Naive thymus-derived CD4-positive, alpha-beta T cell (primary cell): ENCODE results near the gene LRRC3C. TPM values are rescaled to one million over a fixed set of nuclear protein-coding genes. Genes with fewer than 3 reads are reported as not detected.

Source experiments
- ATAC-seq: fragments of 150-1000 bp; cut with Tn5 transposase; 2 replicates; pipeline ENCODE4 v1.10.0; 2021; ENCODE audit warnings: mild to moderate bottlenecking, moderate library complexity
- CTCF ChIA-PET: fragments of 350-600 bp; sonication (Branson Sonifier 250); formaldehyde crosslinking; loops from one replicate; lab custom pipeline; 2021; ENCODE audit warnings: antibody characterized with exemption; lab: Charles Lee
- POLR2A ChIA-PET: fragments of 350-600 bp; sonication (Branson Sonifier 250); formaldehyde crosslinking; loops from one replicate; lab custom pipeline; 2021; ENCODE audit warnings: antibody characterized with exemption, inconsistent platforms; lab: Charles Lee
- DNase-seq, 9 donors: peaks; one replicate each; pipeline versions ENCODE4 v3.0.0 to v3.0.0-alpha.2; 2020 to 2022; ENCODE audit warnings: mixed read lengths in 1 of 9
- H3K27ac ChIP-seq: one replicate; pipeline ENCODE4 v1.7.0; 2013; ENCODE audit warnings: mild to moderate bottlenecking, low read depth, low read length, moderate library complexity
- H3K27me3 ChIP-seq, 2 donors: one replicate each; pipeline ENCODE4 v1.7.0; 2013; ENCODE audit warnings: low read length in 2 of 2, mild to moderate bottlenecking in 2 of 2, moderate library complexity in 2 of 2; ENCODE audit not compliant: control insufficient read depth in 2 of 2, insufficient read depth in 2 of 2
- H3K36me3 ChIP-seq, 3 experiments: 1 replicate in 2 of 3; 2 replicates in 1 of 3; pipeline ENCODE4 v1.7.0; 2013; ENCODE audit warnings: low read length in 3 of 3, mild to moderate bottlenecking in 3 of 3, moderate library complexity in 1 of 3; ENCODE audit not compliant: insufficient read depth in 3 of 3, control insufficient read depth in 2 of 3
- H3K4me1 ChIP-seq, 2 donors: one replicate each; pipeline ENCODE4 v1.7.0; 2013; ENCODE audit warnings: low read length in 2 of 2, mild to moderate bottlenecking in 2 of 2, moderate library complexity in 1 of 2; ENCODE audit not compliant: control insufficient read depth in 2 of 2, insufficient read depth in 2 of 2
- H3K4me3 ChIP-seq: 2 replicates; pipeline ENCODE4 v1.7.0; 2013; ENCODE audit warnings: mild to moderate bottlenecking, low read length
- H3K9me3 ChIP-seq, 3 experiments: 1 replicate in 2 of 3; 2 replicates in 1 of 3; pipeline ENCODE4 v1.7.0; 2013; ENCODE audit warnings: low read length in 3 of 3; ENCODE audit not compliant: control insufficient read depth in 2 of 3
- H3K27ac Mint-ChIP-seq, 9 donors: one replicate each; pipeline ENCODE4 v1.8.0; 2020 to 2022; ENCODE audit warnings: mixed read lengths in 9 of 9, mild to moderate bottlenecking in 8 of 9, moderate library complexity in 5 of 9, inconsistent platforms in 2 of 9
- H3K27me3 Mint-ChIP-seq, 5 donors: one replicate each; pipeline ENCODE4 v1.8.0; 2021 to 2022; ENCODE audit warnings: mixed read lengths in 5 of 5, mild to moderate bottlenecking in 1 of 5
- H3K36me3 Mint-ChIP-seq, 5 donors: one replicate each; pipeline ENCODE4 v1.8.0; 2020 to 2022; ENCODE audit warnings: mixed read lengths in 5 of 5, mild to moderate bottlenecking in 3 of 5, inconsistent platforms in 1 of 5
- H3K4me1 Mint-ChIP-seq, 7 donors: one replicate each; pipeline ENCODE4 v1.8.0; 2020 to 2022; ENCODE audit warnings: mixed read lengths in 7 of 7, mild to moderate bottlenecking in 3 of 7, inconsistent platforms in 1 of 7
- H3K4me3 Mint-ChIP-seq, 10 donors: one replicate each; pipeline ENCODE4 v1.8.0; 2020 to 2022; ENCODE audit warnings: mild to moderate bottlenecking in 10 of 10, mixed read lengths in 10 of 10, moderate library complexity in 6 of 10, inconsistent platforms in 2 of 10
- H3K9me3 Mint-ChIP-seq, 11 donors: one replicate each; pipeline ENCODE4 v1.8.0; 2020 to 2022; ENCODE audit warnings: mixed read lengths in 11 of 11, mild to moderate bottlenecking in 4 of 11, inconsistent platforms in 1 of 11, moderate library complexity in 1 of 11
- intact Hi-C, 2 donors: fragments of 100-400 bp; cut with micrococcal nuclease; formaldehyde crosslinking; loops; one replicate each; pipeline ENCODE4 v1.15.1; 2023
- polyA plus RNA-seq, 2 donors: library from polyadenylated mRNA; unstranded; fragments of 300-500 nt; fragmentation: Illumina TruSeq; gene quantifications; one replicate each; pipeline ENCODE4 v1.2.3, GENCODE V29; 2021
- total RNA-seq, 6 experiments: library from RNA in 5 of 6; stranded (reverse) in 5 of 6; gene quantifications; 1 replicate in 5 of 6; 2 replicates in 1 of 6; pipeline ENCODE4 v1.2.3 and lab custom pipeline; 2021 to 2026

LRRC3C gene
- total and polyA plus RNA-seq, 7 experiments from 2014 or later, result 0.27 TPM; not detected in 6

GRCh38 chr17:39955726-39956225 lies 28.2 kb downstream of the LRRC3C start:
- no peaks in the 10 kb centered on the region for H3K9me3 ChIP-seq
- Mint-ChIP-seq H3K9me3 (no peaks in the 10 kb centered on the region), H3K27ac (peak overlapping the region in 1 of 9 donors; percentile 55), H3K36me3 (no peaks in the 10 kb centered on the region), H3K4me3 (peak overlapping the region in 1 of 10 donors; percentile 26), H3K27me3 (peaks cover 0 to 9% (median 0%) of the 10 kb centered on the region in 5 donors), H3K4me1 (peaks cover 7 to 33% (median 23%) of the 10 kb centered on the region in 7 donors)
- ATAC-seq (no peak), DNase-seq (no peak)
- no peaks in the 10 kb centered on the region for H3K36me3 ChIP-seq
- POLR2A ChIA-PET, result interaction anchor here (3.6 kb wide), 1 partner anchor 24 kb away, joined by 21 read pairs; the partner anchor contains the start of gene PSMD3
- H3K27ac ChIP-seq, result no peak overlapping the region
- H3K27me3 ChIP-seq, result no peaks in the 10 kb centered on the region
- H3K4me3 ChIP-seq, result no peak overlapping the region
- H3K4me1 ChIP-seq, result peaks cover 5 to 19% of the 10 kb centered on the region in 2 donors
- CTCF ChIA-PET, result interaction anchor here (0.8 to 5.3 kb wide), 2 partner anchors 24 to 58 kb away, joined by 5 to 41 read pairs; partner anchors contain the start of gene PSMD3
- intact Hi-C loops, result no loop called here

- H3K4me3 Mint-ChIP-seq, result peak overlapping the region in 1 of 10 donors; percentile 24
- POLR2A ChIA-PET, result no interaction called here
- no peaks in the 10 kb centered on the region for H3K9me3 Mint-ChIP-seq
Observed at GRCh38 chr17:39960524-39961041, 33.1 kb downstream of the LRRC3C start.

GRCh38 chr17:39962642-39963220 lies 35.2 kb downstream of the LRRC3C start, which contains the start of gene GSDMA:
GSDMA (plus strand) TSS chr17:39963004; CDS start chr17:39965688, 2,684 bp downstream.
- Histone ChIP-seq H3K4me1 (peaks cover 13 to 28% of the 10 kb centered on the region in 2 donors), H3K9me3 (no peaks in the 10 kb centered on the region), H3K27ac (no peak within 1 kb of the TSS), H3K27me3 (no peaks in the 10 kb centered on the region), H3K4me3 (no peak within 1 kb of the TSS), H3K36me3 (no peaks in the 10 kb centered on the region)
- ChIA-PET POLR2A (interaction anchor here (1.1 to 1.5 kb wide), 2 partner anchors 17 to 21 kb away, joined by 3 to 10 read pairs; partner anchors contain the start of gene PSMD3), CTCF (interaction anchor here (0.6 to 1.1 kb wide), 3 partner anchors 265 to 1077 kb away, joined by 3 to 4 read pairs (median 4); no protein-coding TSS in a partner anchor)
- Mint-ChIP-seq H3K27ac (peak within 1 kb of the TSS in 8 of 9 donors; percentile 40 to 96 (median 76)), H3K27me3 (peaks cover 0 to 16% (median 0%) of the 10 kb centered on the region in 5 donors), H3K4me1 (peaks cover 19 to 52% (median 37%) of the 10 kb centered on the region in 7 donors), H3K4me3 (peak within 1 kb of the TSS in 9 of 10 donors; percentile 2 to 66 (median 48)), H3K36me3 (peaks cover 0 to 5% (median 0%) of the 10 kb centered on the region in 5 donors), H3K9me3 (no peaks in the 10 kb centered on the region)
- no peak for ATAC-seq
- intact Hi-C loops, result loop anchor here in 1 of 2 donors (5.0 kb wide), 1 partner anchor 340 kb away; no protein-coding TSS in a partner anchor
- no peak for DNase-seq

More at GRCh38 chr17:39960524-39961041, 33.1 kb downstream of the LRRC3C start:
- Histone ChIP-seq H3K27me3 (no peaks in the 10 kb centered on the region), H3K9me3 (no peaks in the 10 kb centered on the region), H3K4me1 (peaks cover 13 to 28% of the 10 kb centered on the region in 2 donors), H3K4me3 (no peak overlapping the region), H3K36me3 (no peaks in the 10 kb centered on the region), H3K27ac (no peak overlapping the region)
- Mint-ChIP-seq H3K4me1 (peaks cover 15 to 45% (median 33%) of the 10 kb centered on the region in 7 donors), H3K36me3 (no peaks in the 10 kb centered on the region), H3K27me3 (peaks cover 0 to 14% (median 0%) of the 10 kb centered on the region in 5 donors), H3K27ac (peak overlapping the region in 2 of 9 donors; percentile 29 to 76)
- ATAC-seq (no peak), DNase-seq (no peak)
- CTCF ChIA-PET, result interaction anchor here (0.7 to 1.3 kb wide), 2 partner anchors 13 to 20 kb away, joined by 3 to 6 read pairs; partner anchors contain the start of gene PSMD3
- intact Hi-C loops, result loop anchor here in 1 of 2 donors (5.0 kb wide), 1 partner anchor 338 kb away; no protein-coding TSS in a partner anchor

GRCh38 chr17:39963829-39964228 lies 36.3 kb downstream of the LRRC3C start:
- peaks cover 16 to 51% (median 35%) of the 10 kb centered on the region in 7 donors for H3K4me1 Mint-ChIP-seq

GRCh38 chr17:39965017-39965699 lies 37.6 kb downstream of the LRRC3C start:
- no peaks in the 10 kb centered on the region for H3K9me3 ChIP-seq
- ATAC-seq (no peak), DNase-seq (no peak)
- intact Hi-C loops, result no loop called here
- Mint-ChIP-seq H3K27ac (peak overlapping the region in 2 of 9 donors; percentile 95 to 96), H3K9me3 (no peaks in the 10 kb centered on the region), H3K36me3 (peaks cover 0 to 8% (median 0%) of the 10 kb centered on the region in 5 donors), H3K4me1 (peaks cover 13 to 45% (median 31%) of the 10 kb centered on the region in 7 donors), H3K4me3 (no peak overlapping the region), H3K27me3 (peaks cover 0 to 21% (median 4%) of the 10 kb centered on the region in 5 donors)
- ChIA-PET CTCF (interaction anchor here (0.7 to 1.7 kb wide), 2 partner anchors 10 to 336 kb away, joined by 3 read pairs; no protein-coding TSS in a partner anchor), POLR2A (no interaction called here)
- H3K4me3 ChIP-seq, result no peak overlapping the region
- peaks cover 13 to 24% of the 10 kb centered on the region in 2 donors for H3K4me1 ChIP-seq
- H3K36me3 ChIP-seq, result no peaks in the 10 kb centered on the region
- H3K27ac ChIP-seq, result no peak overlapping the region
- H3K27me3 ChIP-seq, result no peaks in the 10 kb centered on the region

More at GRCh38 chr17:39963829-39964228, 36.3 kb downstream of the LRRC3C start:
- no peaks in the 10 kb centered on the region for H3K36me3 ChIP-seq
- intact Hi-C loops, result loop anchor here (1.0 to 5.0 kb wide), 2 partner anchors 16 to 342 kb away; partner anchors contain the start of gene PSMD3 (in 1 of the 2)
- H3K27me3 ChIP-seq, result no peaks in the 10 kb centered on the region
- no peak for ATAC-seq
- H3K27me3 Mint-ChIP-seq, result peaks cover 0 to 16% (median 0%) of the 10 kb centered on the region in 5 donors
- no peaks in the 10 kb centered on the region for H3K9me3 Mint-ChIP-seq
- no peaks in the 10 kb centered on the region for H3K9me3 ChIP-seq
- H3K4me3 Mint-ChIP-seq, result peak overlapping the region in 9 of 10 donors; percentile 2 to 66 (median 39)
- peaks cover 0 to 5% (median 0%) of the 10 kb centered on the region in 5 donors for H3K36me3 Mint-ChIP-seq
- POLR2A ChIA-PET, result interaction anchor here (1.5 kb wide), 1 partner anchor 10 kb away, joined by 3 read pairs; no protein-coding TSS in a partner anchor
- H3K27ac Mint-ChIP-seq, result peak overlapping the region in 8 of 9 donors; percentile 40 to 96 (median 69)
- CTCF ChIA-PET, result interaction anchor here (0.7 to 1.7 kb wide), 3 partner anchors 9 to 98 kb away, joined by 3 read pairs; partner anchors contain the start of gene PSMD3
- H3K4me3 ChIP-seq, result no peak overlapping the region
- H3K4me1 ChIP-seq, result peaks cover 13 to 28% of the 10 kb centered on the region in 2 donors
- peak in 4 of 9 donors; percentile 23 to 40 (median 28) for DNase-seq
- H3K27ac ChIP-seq, result no peak overlapping the region
